ENCODE results near the gene CDH4. TPM values are rescaled to one million over a fixed set of nuclear protein-coding genes. Genes with fewer than 3 reads are reported as not detected.

Gene CDH4
- total RNA-seq, 2 donors from 2014 or later: 0.06 TPM; not detected in 1

DNA sequence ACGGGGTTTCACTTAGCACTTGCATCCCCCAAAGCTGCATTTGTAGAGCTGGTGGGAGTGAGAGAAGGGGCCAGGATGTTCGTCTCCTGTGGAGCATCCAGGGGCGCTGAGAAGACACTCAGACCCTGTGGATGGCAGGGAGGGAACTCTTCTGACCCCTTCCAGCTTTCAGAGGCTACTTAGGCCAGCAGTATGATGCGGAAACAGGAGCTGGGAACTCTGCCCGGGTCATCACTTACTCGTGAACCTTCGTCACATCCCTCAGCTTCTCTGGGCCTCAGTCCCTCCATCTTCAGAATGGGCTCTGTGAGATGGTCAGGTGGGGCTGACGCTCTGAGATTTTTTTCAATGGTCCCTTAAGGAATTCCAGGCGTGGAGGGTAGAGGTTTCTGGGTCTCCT, 585.1 kb downstream of the CDH4 start:
- DNase-seq: no peak
- intact Hi-C loops (cut with DNase I, micrococcal nuclease): no loop called here
- ATAC-seq: no peak

- ATAC-seq: no peak
- no peak for DNase-seq
- intact Hi-C loops (cut with DNase I, micrococcal nuclease): no loop called here
Measured at GRCh38 chr20:61839223-61839911, 587.3 kb downstream of the CDH4 start.

- intact Hi-C loops (cut with DNase I, micrococcal nuclease): no loop called here
- ATAC-seq: no peak
- DNase-seq: no peak
Measured at GRCh38 chr20:61839912-61840778, 588.1 kb downstream of the CDH4 start.

- intact Hi-C loops (cut with DNase I, micrococcal nuclease): no loop called here
- DNase-seq: no peak
- ATAC-seq: no peak
Measured at GRCh38 chr20:61840779-61841455, 588.9 kb downstream of the CDH4 start.

- intact Hi-C loops (cut with DNase I, micrococcal nuclease): no loop called here
- no peak for DNase-seq
- no peak for ATAC-seq
Measured at GRCh38 chr20:61841551-61841950, 589.5 kb downstream of the CDH4 start.

DNA sequence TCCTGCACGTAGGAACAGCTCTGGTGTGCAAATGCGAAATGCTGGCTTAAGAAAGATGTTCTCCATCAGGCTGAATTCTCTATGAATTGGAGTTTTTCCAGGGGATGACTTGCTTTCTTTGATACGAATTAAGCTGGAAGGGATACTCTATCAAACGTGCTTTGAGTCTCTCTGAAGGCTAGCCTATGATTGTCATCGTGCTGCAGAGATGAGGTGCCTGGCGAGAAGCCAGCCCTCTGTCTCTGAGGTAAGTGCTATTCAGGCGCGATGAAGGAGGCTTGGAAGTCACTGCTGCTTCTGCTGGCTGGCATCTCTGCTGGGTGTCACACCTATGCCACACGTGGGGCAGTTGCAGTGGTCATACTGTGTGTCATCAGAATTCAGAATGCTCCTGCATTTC, 589.9 kb downstream of the CDH4 start:
- DNase-seq (no peak), ATAC-seq (no peak)
- intact Hi-C loops (cut with DNase I, micrococcal nuclease): no loop called here

- ATAC-seq (no peak), DNase-seq (no peak)
- intact Hi-C loops (cut with DNase I, micrococcal nuclease): no loop called here
Measured at GRCh38 chr20:61844621-61845020, 592.6 kb downstream of the CDH4 start.

DNA sequence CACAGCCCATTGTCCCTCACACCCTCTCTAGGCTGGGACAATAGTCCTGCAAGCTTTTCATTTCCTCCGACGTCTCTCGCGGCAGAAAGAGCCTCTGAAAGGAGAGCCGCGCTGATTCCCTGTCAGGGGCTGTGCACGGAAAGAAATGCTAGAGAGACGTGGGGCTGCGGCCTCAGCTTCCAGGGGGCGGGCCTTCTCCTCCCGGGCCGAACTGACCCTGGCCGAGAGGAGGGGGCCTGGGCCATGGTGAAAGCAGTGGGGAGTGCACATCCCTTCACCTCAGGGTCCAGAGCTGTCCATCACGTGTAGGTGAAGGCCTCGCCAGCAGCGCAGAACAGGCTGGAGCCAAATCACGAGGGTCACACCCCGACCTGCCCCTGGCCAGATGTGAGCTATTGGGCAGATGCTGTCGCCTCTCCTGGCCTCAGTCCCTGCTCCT, 593.2 kb downstream of the CDH4 start:
- ATAC-seq (no peak), DNase-seq (no peak)

DNA sequence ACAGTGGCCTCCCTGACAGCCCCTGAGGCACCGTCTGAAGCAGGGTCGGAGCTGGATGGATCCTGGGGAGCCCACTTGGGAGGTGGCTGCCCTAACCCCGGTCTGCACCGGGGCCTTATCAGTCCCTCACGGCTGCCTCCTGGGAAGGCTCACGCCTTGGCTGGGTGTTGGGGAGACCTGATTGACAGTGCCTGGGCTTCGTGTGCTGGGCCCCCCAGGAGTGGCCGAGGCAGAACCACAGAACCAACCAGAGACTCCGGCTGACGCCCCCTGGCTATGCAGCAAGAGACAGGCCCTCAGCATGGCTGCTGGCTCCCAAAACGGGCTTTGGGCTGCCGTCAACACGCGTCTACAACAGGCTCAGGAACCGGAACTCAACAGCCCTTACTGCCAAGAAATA, 594.0 kb downstream of the CDH4 start:
- no peak for ATAC-seq
- no peak for DNase-seq
- intact Hi-C loops (cut with DNase I, micrococcal nuclease): no loop called here

More for the DNA sequence above, 593.2 kb downstream of the CDH4 start:
- intact Hi-C loops (cut with DNase I, micrococcal nuclease): no loop called here

DNA sequence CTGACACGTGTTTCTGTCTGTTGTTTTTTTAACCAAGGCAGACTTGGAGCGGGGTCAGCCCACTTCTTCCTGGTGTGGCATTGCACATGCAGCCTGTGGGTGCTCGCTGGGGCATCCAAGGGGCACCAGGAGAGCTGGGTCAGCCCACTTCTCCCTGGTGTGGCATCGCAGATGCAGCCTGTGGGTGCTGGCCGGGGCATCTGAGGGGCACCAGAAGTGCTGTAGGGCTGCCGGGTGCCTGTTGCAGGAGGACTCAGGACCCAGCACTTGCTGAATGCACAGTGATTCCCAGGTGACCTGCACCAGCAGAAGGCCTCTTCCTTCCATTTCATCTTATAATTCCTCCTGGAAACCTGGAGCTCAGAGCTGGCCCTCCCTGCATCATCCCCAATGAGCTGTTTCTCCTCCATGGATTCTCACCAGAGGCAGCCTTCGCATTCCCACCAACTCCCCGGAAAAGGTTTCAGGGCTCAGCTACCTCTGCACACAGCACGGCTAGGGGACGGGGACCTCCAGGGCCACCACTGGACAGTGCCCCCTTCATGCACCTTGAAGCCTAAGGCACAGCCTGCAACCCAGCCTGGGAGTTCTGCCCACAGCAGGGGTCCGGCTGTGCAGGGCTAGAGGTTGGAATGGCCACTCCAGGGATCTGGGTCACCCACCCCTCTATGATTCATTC, 594.8 kb downstream of the CDH4 start:
- ATAC-seq (no peak), DNase-seq (no peak)
- intact Hi-C loops (cut with DNase I, micrococcal nuclease): no loop called here

DNA sequence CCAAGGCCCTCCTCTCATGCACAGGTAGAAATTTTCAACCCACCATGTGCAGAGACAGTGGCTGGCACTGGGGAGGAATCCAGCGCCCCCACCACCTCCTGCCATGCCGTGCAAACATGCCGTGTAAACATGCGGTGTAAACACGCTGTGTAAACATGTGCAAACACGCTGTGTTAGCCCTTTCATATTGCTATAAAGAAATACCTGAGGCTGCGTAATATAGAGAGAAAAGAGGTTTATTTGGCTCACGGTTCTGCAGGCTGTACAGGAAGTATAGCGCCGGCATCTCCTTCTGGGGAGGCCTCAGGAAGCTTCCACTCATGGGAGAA, 595.3 kb downstream of the CDH4 start:
- ATAC-seq: no peak
- DNase-seq: no peak
- intact Hi-C loops (cut with DNase I, micrococcal nuclease): no loop called here

DNA sequence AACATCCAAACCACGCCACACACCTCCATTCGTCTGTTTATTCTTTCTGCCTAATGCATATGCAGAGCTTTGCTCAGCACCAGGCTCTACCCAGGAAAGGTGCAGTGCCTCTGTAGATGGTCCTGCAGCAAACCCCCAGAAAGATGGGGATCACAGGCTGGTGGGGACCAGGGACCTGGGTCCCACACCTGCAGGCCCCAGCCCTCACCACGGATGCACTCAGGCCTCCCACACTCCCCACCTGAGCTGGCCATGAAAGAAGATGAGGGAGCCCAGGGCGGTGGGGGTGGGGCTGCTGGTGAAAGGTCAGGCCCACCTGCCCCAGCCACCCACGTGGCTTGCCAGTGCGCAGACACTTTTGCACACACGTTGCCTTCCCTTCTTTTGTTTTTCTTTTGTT, 595.9 kb downstream of the CDH4 start:
- intact Hi-C loops (cut with DNase I, micrococcal nuclease): no loop called here
- DNase-seq: no peak

DNA sequence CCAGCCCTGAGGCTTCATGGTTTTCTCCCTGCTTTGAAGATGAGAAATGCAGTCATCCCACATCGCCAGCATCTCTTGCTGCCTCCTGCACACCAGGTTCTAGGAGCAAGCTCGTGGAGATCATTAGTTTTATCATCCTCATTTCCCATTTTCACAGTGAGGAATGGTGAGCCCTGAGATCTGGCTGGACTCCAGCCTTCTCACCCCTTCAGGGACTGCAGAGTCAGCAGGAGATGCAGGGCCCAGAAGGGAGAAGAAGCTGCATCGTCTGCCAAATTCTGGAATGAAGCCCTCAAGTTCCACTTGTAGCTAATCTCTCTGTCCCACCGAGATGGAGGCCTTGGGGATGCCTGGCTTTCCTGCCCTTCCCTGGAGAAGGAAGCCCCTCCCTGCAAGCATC, 596.8 kb downstream of the CDH4 start:
- DNase-seq (no peak), ATAC-seq (no peak)
- intact Hi-C loops (cut with DNase I, micrococcal nuclease): no loop called here

More for the DNA sequence above, 595.9 kb downstream of the CDH4 start:
- no peak for ATAC-seq

DNA sequence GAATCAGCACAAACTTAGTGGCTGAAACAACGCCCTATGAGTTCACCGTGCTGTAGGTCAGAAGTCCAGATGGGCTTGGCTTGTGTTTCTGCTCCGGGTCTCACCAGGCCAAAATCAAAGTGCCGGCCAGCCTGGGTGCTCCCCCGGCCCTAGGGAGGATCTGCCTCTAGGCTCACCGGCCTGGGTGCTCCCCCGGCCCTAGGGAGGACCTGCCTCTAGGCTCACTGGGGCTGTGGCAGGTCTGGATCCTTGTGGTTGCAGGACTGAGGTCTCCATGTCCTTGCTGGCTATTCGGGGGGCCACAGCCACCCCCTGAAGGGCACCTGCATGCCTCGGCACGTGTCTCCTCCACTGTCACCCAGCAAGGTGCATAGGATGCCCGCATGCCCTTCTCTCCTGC, 597.3 kb downstream of the CDH4 start:
- DNase-seq (no peak), ATAC-seq (no peak)
- intact Hi-C loops (cut with DNase I, micrococcal nuclease): no loop called here

DNA sequence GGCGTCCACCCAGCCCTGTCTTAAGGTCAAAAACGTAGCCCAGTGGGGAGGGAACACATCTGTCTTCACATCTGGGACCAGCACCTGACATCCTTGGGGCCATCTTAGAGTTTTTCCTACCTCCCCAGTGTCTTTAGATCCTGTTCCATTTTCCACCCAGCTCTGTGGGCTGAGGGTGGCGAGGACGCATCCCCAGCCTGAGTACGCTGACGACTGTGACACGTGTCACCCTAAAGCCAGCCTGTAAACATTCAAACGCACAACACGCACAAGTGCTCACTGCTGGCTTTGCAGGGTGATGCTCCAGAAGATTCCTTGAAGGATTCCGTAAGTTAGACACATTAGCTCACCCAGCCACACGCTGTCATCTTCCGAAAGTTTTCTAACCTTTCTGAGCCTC, 597.8 kb downstream of the CDH4 start:
- no peak for DNase-seq
- intact Hi-C loops (cut with DNase I, micrococcal nuclease): no loop called here

DNA sequence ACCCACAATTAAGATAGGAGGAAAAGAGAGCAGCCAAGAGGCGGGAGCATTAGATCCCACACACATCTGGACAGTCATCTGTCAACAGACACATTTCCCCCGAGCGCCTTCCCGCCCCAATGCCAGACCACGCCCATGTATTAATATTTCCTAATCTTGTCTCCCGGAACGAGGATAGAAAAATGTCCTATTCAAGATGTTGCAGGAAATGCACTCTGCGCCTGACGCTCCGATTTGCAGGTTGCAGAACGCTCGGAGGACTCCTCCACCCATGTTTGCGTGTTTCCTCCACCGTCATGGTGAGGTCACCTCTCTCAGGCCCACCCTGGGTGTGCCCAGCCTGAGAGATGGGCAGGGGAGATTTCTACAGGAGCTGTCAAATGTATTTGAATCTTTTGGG, 598.4 kb downstream of the CDH4 start:
- no peak for DNase-seq
- no peak for ATAC-seq
- intact Hi-C loops (cut with DNase I, micrococcal nuclease): no loop called here

More for the DNA sequence above, 597.8 kb downstream of the CDH4 start:
- no peak for ATAC-seq

GRCh38 chr20:61850926-61851900, 599.2 kb downstream of the CDH4 start:
- DNase-seq (no peak), ATAC-seq (no peak)
- intact Hi-C loops (cut with DNase I, micrococcal nuclease): no loop called here
